ENCODE measurements around the gene IQGAP2.

GRCh38 chr5:76729373-76730290 is 326.5 kb downstream of the IQGAP2 start:
- no peak for TF ChIP-seq CTCF (IDR thresholded peaks at IDR 0.05)
- TF ChIP-seq POLR2AphosphoS5 (IDR thresholded peaks at IDR 0.05; ENCODE audit: low read depth, low read length), result no peak
- no peak for TF ChIP-seq REST (IDR thresholded peaks at IDR 0.05; ENCODE audit: insufficient read depth in 1 of 2, low read depth in 2 of 2, low read length in 1 of 2)
